SH-SY5Y (cell line): ENCODE measurements around the gene RREB1.

ENCODE experiments used
- GATA2 ChIP-seq: IDR thresholded peaks from 2 replicates; pipeline ENCODE4 v1.6.1; 2011; ENCODE audit warnings: mild to moderate bottlenecking, low read depth, low read length
- GATA3 ChIP-seq: IDR thresholded peaks from 2 replicates; pipeline ENCODE4 v1.6.1; 2011; ENCODE audit warnings: low read depth, mild to moderate bottlenecking, low read length, moderate library complexity

Gene RREB1

GRCh38 chr6:7188492-7188891 is 80.7 kb downstream of the RREB1 start:
- TF ChIP-seq GATA3 (no peak), GATA2 (no peak)

DNA sequence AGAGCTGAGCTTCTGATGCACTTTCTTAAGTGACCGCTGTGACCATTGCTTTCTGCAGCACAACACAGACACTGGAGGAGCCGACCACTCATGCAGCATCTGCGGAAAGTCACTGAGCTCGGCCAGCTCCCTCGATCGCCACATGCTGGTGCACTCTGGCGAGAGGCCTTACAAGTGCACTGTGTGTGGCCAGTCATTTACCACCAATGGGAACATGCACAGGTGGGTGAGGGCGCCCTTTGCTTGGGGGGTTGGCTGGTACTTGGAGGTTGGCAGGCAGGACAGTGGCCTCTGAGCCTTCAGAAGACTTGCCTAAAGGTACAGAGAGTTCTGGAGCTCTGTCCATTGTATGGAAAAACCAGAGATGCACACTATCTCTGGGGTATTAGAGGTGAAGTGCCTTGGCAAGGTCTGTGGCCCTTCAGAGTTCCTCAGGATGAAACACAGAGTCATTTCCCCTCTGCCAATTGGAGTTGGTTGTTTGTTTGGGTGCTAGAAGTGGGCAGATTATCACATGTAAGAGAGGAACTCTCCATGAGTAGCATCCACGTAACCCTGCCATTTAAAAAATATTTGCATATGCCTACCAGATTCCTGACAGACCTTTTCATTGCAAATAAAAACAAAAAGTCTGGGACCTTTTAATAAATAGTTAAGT is 81.5 kb downstream of the RREB1 start:
- no peak for TF ChIP-seq GATA3
- TF ChIP-seq GATA2: no peak

GRCh38 chr6:7190791-7191190 is 83.0 kb downstream of the RREB1 start:
- TF ChIP-seq GATA3: no peak
- TF ChIP-seq GATA2: no peak

GRCh38 chr6:7193122-7193521 is 85.4 kb downstream of the RREB1 start:
- TF ChIP-seq GATA3 (no peak), GATA2 (no peak)

- no peak for TF ChIP-seq GATA3
- no peak for TF ChIP-seq GATA2
Observed at GRCh38 chr6:7194657-7195056, 86.9 kb downstream of the RREB1 start.

DNA sequence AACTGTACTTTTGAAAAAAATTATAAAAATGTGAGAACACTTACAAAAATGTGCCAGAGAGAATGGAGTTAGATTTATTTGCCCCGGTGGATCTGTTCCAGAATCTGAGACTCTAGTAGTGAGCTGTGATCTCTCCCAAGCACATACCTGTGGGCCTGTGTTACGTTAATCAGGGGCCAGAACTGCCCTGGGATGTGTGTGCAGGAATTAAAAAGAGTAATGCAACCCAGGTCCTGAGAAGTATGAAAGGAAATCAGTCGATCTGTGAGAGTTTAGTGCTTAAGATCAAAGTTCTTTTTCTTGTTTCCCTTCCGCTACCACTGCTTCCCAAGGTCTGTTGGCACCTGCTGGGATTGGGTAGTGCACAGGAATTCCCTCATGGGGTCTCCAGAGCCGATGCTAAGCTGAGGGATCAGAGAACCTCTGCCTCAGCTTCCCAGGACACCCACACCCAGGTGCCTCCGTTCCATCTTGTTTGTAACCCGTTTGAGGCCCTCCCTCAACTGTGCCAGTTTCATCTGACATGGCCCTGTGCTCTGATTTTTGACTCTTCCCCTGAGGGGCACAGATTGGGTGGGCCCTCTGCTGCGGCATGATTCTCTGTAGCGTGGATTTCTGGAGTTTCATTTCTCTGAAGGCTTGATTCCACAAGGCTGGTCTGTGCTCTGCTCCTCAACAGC is 87.7 kb downstream of the RREB1 start:
- TF ChIP-seq GATA2 (no peak), GATA3 (no peak)

DNA sequence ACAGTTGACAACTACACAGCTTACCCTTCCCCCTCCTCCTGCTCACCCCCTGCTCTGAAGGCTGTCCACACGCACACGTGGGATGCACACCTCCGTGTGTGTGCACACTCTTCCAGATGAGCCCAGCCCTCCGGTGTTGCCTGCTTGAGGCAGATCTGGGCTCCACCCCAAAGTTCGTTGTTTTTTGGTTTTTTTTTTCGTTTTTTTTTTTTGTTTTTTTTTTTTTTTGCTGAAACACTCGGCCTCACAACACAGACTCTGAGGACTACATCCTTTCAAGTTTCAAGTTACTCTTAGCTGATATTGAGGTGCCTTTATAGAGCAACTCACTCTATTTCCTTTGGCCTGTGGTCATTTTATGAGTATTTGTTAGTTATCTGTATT is 88.2 kb downstream of the RREB1 start:
- no peak for TF ChIP-seq GATA2
- no peak for TF ChIP-seq GATA3

- TF ChIP-seq GATA3 (no peak), GATA2 (no peak)
Observed at GRCh38 chr6:7196685-7197283, 89.0 kb downstream of the RREB1 start.

DNA sequence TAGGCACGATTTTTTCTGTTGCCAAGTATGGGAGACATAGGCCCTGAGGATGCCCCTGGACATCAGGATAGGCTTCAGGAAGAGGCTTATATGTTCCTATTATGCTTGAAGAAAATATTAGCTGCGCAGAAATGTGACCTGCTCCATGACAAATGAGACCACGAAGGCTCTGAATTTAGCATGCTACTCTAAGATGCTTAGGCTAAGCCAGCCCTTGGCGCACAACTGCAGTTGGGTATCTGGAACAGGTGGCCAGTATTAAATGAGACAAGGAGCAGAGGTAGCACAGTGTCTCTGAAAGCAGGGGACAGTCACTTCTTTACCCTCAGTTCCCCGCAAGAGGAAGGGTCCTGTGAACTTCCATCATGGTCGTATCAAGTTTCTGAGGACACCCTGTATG is 90.0 kb downstream of the RREB1 start:
- TF ChIP-seq GATA3 (no peak), GATA2 (no peak)

DNA sequence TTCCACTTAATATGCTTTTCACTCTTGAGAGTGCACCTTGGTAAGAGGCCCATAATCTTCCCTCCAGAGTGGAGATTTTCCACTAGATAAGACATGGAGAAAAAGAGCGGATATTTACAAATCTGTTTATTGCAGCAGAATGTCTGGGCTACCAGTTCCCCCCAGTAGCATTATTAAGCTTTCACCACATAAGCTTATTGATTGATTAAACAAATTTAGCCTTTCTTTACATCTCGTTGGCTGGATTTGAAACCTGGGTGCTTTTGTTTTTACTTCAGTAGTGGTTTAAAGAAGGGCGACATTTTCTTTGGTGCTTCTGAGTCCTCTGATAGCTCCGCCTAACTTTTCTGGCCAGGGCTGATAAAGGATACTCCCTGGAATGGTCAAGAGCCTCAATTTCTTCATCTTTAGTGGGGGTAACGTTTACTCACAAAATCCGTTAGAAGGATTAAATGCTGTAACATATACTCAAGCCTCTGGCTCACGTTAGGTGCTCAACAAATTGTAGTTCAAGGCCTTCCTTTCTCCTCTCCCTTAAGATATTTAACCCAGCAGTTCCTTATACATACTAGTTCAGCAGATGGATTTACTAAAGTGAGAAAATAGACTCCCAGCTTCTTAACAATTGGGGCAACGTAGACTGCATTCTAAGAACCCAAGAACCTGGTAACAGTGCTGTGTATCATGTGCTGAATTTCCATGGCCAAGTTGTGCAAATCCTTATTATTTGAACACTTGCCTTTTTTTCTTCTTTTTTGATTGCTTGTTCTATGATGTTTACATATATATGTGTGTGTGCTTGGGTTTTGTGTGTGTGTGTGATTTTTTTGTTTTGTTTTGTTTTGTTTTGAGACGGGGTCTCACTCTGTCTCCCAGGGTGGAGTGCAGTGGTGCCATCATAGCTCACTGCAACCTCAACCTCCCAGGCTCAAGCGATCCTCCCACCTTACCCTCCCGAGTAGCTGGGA is 91.4 kb downstream of the RREB1 start:
- no peak for TF ChIP-seq GATA2

- TF ChIP-seq GATA3 (no peak), GATA2 (no peak)
Observed at GRCh38 chr6:7200598-7201443, 93.1 kb downstream of the RREB1 start.

- TF ChIP-seq GATA3 (no peak), GATA2 (no peak)
Observed at GRCh38 chr6:7201444-7201731, 93.6 kb downstream of the RREB1 start.

DNA sequence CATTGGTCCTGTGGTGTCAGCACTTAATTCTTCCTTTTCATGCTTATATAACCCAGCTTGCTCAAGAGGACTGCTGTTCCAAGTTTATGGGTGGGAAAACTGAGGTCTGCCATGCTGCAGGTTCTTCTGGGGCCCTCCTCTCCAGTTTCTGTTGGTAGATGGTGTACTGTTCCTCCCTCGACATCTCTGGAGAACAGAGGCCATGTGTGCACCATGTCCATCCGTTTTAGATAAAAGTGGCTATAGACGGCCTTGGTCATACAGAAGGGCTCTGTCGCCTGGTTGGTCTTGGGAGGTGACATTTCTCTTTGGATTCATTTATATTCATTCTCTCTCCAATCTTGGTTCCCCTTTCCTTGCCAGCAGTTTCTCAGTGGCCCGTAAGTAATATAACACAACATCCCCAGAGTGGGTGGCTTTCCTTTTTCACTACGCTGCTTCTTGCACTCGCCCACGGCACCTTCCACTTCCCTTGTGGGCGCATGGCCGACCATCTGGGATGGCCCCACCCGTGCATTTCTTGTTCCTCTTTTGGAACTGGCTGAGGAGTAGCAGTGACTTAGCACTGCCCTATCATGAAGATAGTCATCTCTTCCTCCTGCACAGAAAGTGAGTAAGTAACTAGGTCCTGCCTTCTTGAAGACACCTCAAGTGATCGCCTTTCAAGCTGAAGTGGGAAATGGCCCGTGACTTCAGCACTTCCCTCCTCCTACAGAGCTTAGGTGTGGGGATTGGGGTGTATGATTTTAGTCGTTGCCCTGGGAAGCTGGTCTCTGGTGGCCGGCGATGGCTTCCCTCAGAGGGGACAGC is 94.2 kb downstream of the RREB1 start:
- TF ChIP-seq GATA2: no peak
- no peak for TF ChIP-seq GATA3

DNA sequence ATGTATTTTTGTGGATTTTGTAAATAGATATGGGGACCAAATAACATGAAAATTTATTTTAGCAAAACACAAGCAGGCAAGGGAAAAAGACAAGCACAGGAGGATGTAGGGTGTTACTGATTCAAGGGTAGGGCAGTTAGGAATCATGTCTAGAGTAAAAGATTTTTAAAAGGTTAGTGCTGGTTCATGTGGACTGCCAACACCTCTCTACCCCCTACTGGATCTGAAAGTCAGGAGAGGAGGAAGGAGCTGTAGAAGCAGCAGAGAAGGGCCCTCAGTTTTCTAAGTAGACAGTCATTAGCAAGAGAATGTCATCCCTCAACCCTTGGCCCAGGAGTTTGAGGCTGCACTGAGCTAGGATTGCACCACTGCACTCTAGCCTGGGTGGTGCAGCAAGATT is 95.2 kb downstream of the RREB1 start:
- TF ChIP-seq GATA2: no peak
- TF ChIP-seq GATA3: no peak
